HG03432 (cell line): ENCODE results near the gene ABHD18.
"Not testable (repeated sequence)": the region's sequence is repeated elsewhere in the genome, so short reads cannot be mapped to it uniquely, and the experiment has no call there.

Experiments used
- ATAC-seq: cut with Tn5 transposase; IDR thresholded peaks from one replicate; pipeline ENCODE4 v1.9.1; 2021; ENCODE audit warnings: mild to moderate bottlenecking, moderate library complexity; ENCODE audit not compliant: unreplicated experiment

The ABHD18 gene

GRCh38 chr4:127965062-127965802, at the start of gene ABHD18, which contains the start of gene MFSD8:
Gene ABHD18, plus strand, starts transcription at chr4:127965406. Its CDS starts 17,550 bp downstream, at chr4:127982956.
Gene MFSD8, minus strand, starts transcription at chr4:127965173. Its CDS starts 40 bp downstream, at chr4:127965133.
- peak; percentile 96 for ATAC-seq

GRCh38 chr4:127916512-127916911, 48.7 kb upstream of the ABHD18 start:
- ATAC-seq: no peak

GRCh38 chr4:127917151-127917550, 48.1 kb upstream of the ABHD18 start:
- no peak for ATAC-seq

GRCh38 chr4:127920521-127920920, 44.7 kb upstream of the ABHD18 start:
- ATAC-seq: no peak

GRCh38 chr4:127922226-127922625, 43.0 kb upstream of the ABHD18 start:
- no peak for ATAC-seq

GRCh38 chr4:127925720-127926119, 39.5 kb upstream of the ABHD18 start:
- ATAC-seq: not testable (repeated sequence)

- no peak for ATAC-seq
Observed at GRCh38 chr4:127930175-127930574, 35.0 kb upstream of the ABHD18 start.

GRCh38 chr4:127931836-127932235, 33.4 kb upstream of the ABHD18 start:
- ATAC-seq: not testable (repeated sequence)

- ATAC-seq: no peak
Observed at GRCh38 chr4:127936974-127937373, 28.2 kb upstream of the ABHD18 start.

- no peak for ATAC-seq
Observed at GRCh38 chr4:127957105-127957504, 8.1 kb upstream of the ABHD18 start.

- ATAC-seq: no peak
Observed at GRCh38 chr4:127959794-127960193, 5.4 kb upstream of the ABHD18 start.

- ATAC-seq: not testable (repeated sequence)
Observed at GRCh38 chr4:127963633-127964398, 1.4 kb upstream of the ABHD18 start.

GRCh38 chr4:127964426-127965061, 662 bp upstream of the ABHD18 start:
- peak; percentile 31 for ATAC-seq

GRCh38 chr4:127965803-127966175, 583 bp downstream of the ABHD18 start:
- ATAC-seq: peak; percentile 33

GRCh38 chr4:127967141-127967775, 2.1 kb downstream of the ABHD18 start:
- no peak for ATAC-seq

- no peak for ATAC-seq
Observed at GRCh38 chr4:127968586-127968985, 3.4 kb downstream of the ABHD18 start.

GRCh38 chr4:127970925-127971324, 5.7 kb downstream of the ABHD18 start:
- not testable (repeated sequence) for ATAC-seq

- ATAC-seq: no peak
Observed at GRCh38 chr4:127975121-127975770, 10.0 kb downstream of the ABHD18 start.

- no peak for ATAC-seq
Observed at GRCh38 chr4:127978930-127979329, 13.7 kb downstream of the ABHD18 start.

- no peak for ATAC-seq
Observed at GRCh38 chr4:127982445-127982844, 17.2 kb downstream of the ABHD18 start.

- ATAC-seq: no peak
Observed at GRCh38 chr4:127985989-127986388, 20.8 kb downstream of the ABHD18 start.
